ENCODE data around the gene COPS7B.

The COPS7B gene

GRCh38 chr2:231761735-231762134 lies 24.5 kb upstream of the COPS7B start:
- Histone ChIP-seq H3K79me1 (ENCODE audit: low read length) (no peaks in the 10 kb centered on the region), H3K9me3 (ENCODE audit: insufficient read depth, low read depth, low read length) (no peaks in the 10 kb centered on the region), H3K27me3 (ENCODE audit: insufficient read depth, low read length) (no peaks in the 10 kb centered on the region), H2AK5ac (ENCODE audit: low read length) (no peak overlapping the region), H3K4me2 (ENCODE audit: low read length) (no peak overlapping the region), H3K4me1 (ENCODE audit: control insufficient read depth in 1 of 2, insufficient read depth in 2 of 2, low read length in 2 of 2) (peaks cover 0 to 2% of the 10 kb centered on the region in 2 experiments), H4K12ac (ENCODE audit: low read depth, low read length) (no peak overlapping the region), H3K9ac (ENCODE audit: low read length) (no peak overlapping the region), H4K91ac (ENCODE audit: low read depth, low read length) (no peak overlapping the region), H3K14ac (ENCODE audit: low read length) (no peak overlapping the region), H3K79me2 (ENCODE audit: control insufficient read depth, insufficient read depth, low read length, poor library complexity) (no peaks in the 10 kb centered on the region), H3K23ac (ENCODE audit: low read length) (no peak overlapping the region), H4K8ac (ENCODE audit: low read depth, low read length) (no peak overlapping the region), H2AFZ (ENCODE audit: insufficient read depth, low read length, poor library complexity) (no peak overlapping the region), H3K4ac (ENCODE audit: low read depth, low read length) (no peak overlapping the region), H3K18ac (ENCODE audit: low read length) (no peak overlapping the region), H3K36me3 (ENCODE audit: control insufficient read depth in 1 of 2, insufficient read depth in 2 of 2, low read length in 2 of 2) (no peaks in the 10 kb centered on the region), H2BK120ac (ENCODE audit: insufficient read depth, low read length, poor library complexity) (no peak overlapping the region), H3K4me3 (ENCODE audit: low read depth, low read length) (no peak overlapping the region), H3K27ac (ENCODE audit: low read depth, low read length) (no peak overlapping the region), H2BK12ac (ENCODE audit: low read length) (no peak overlapping the region), H2BK5ac (ENCODE audit: low read depth, low read length, poor library complexity) (no peak overlapping the region)
- DNase-seq = no peak
- no CpG with 5 or more reads among the region's 2 CpGs for WGBS (ENCODE audit: extremely low coverage, insufficient coverage, insufficient read length)

- Histone ChIP-seq H3K79me1 (ENCODE audit: low read length) (no peaks in the 10 kb centered on the region), H3K27ac (ENCODE audit: low read depth, low read length) (no peak overlapping the region), H3K4me1 (ENCODE audit: control insufficient read depth in 1 of 2, insufficient read depth in 2 of 2, low read length in 2 of 2) (peaks cover 0 to 2% of the 10 kb centered on the region in 2 experiments), H3K27me3 (ENCODE audit: insufficient read depth, low read length) (no peaks in the 10 kb centered on the region), H3K14ac (ENCODE audit: low read length) (no peak overlapping the region), H4K8ac (ENCODE audit: low read depth, low read length) (no peak overlapping the region), H3K9me3 (ENCODE audit: insufficient read depth, low read depth, low read length) (no peaks in the 10 kb centered on the region), H4K91ac (ENCODE audit: low read depth, low read length) (no peak overlapping the region), H2BK5ac (ENCODE audit: low read depth, low read length, poor library complexity) (no peak overlapping the region), H3K9ac (ENCODE audit: low read length) (no peak overlapping the region), H2AK5ac (ENCODE audit: low read length) (no peak overlapping the region), H3K36me3 (ENCODE audit: control insufficient read depth in 1 of 2, insufficient read depth in 2 of 2, low read length in 2 of 2) (no peaks in the 10 kb centered on the region), H2AFZ (ENCODE audit: insufficient read depth, low read length, poor library complexity) (no peak overlapping the region), H3K18ac (ENCODE audit: low read length) (no peak overlapping the region), H3K23ac (ENCODE audit: low read length) (no peak overlapping the region), H2BK12ac (ENCODE audit: low read length) (no peak overlapping the region), H4K12ac (ENCODE audit: low read depth, low read length) (no peak overlapping the region), H3K79me2 (ENCODE audit: control insufficient read depth, insufficient read depth, low read length, poor library complexity) (no peaks in the 10 kb centered on the region), H3K4ac (ENCODE audit: low read depth, low read length) (no peak overlapping the region), H3K4me2 (ENCODE audit: low read length) (no peak overlapping the region), H3K4me3 (ENCODE audit: low read depth, low read length) (no peak overlapping the region), H2BK120ac (ENCODE audit: insufficient read depth, low read length, poor library complexity) (no peak overlapping the region)
- DNase-seq = no peak
Observed at GRCh38 chr2:231764124-231764523, 22.1 kb upstream of the COPS7B start.

GRCh38 chr2:231764760-231765159 lies 21.5 kb upstream of the COPS7B start:
- Histone ChIP-seq H3K27ac (ENCODE audit: low read depth, low read length) (no peak overlapping the region), H3K4ac (ENCODE audit: low read depth, low read length) (no peak overlapping the region), H4K12ac (ENCODE audit: low read depth, low read length) (no peak overlapping the region), H2AK5ac (ENCODE audit: low read length) (no peak overlapping the region), H3K9ac (ENCODE audit: low read length) (no peak overlapping the region), H3K23ac (ENCODE audit: low read length) (no peak overlapping the region), H4K91ac (ENCODE audit: low read depth, low read length) (no peak overlapping the region), H2BK5ac (ENCODE audit: low read depth, low read length, poor library complexity) (no peak overlapping the region), H4K8ac (ENCODE audit: low read depth, low read length) (no peak overlapping the region), H3K4me1 (ENCODE audit: control insufficient read depth in 1 of 2, insufficient read depth in 2 of 2, low read length in 2 of 2) (peaks cover 0 to 2% of the 10 kb centered on the region in 2 experiments), H2BK12ac (ENCODE audit: low read length) (no peak overlapping the region), H3K36me3 (ENCODE audit: control insufficient read depth in 1 of 2, insufficient read depth in 2 of 2, low read length in 2 of 2) (no peaks in the 10 kb centered on the region), H2AFZ (ENCODE audit: insufficient read depth, low read length, poor library complexity) (no peak overlapping the region), H3K14ac (ENCODE audit: low read length) (no peak overlapping the region), H3K4me3 (ENCODE audit: low read depth, low read length) (no peak overlapping the region), H3K27me3 (ENCODE audit: insufficient read depth, low read length) (no peaks in the 10 kb centered on the region), H3K18ac (ENCODE audit: low read length) (no peak overlapping the region), H2BK120ac (ENCODE audit: insufficient read depth, low read length, poor library complexity) (no peak overlapping the region), H3K79me1 (ENCODE audit: low read length) (no peaks in the 10 kb centered on the region), H3K9me3 (ENCODE audit: insufficient read depth, low read depth, low read length) (no peaks in the 10 kb centered on the region), H3K4me2 (ENCODE audit: low read length) (no peak overlapping the region), H3K79me2 (ENCODE audit: control insufficient read depth, insufficient read depth, low read length, poor library complexity) (no peaks in the 10 kb centered on the region)
- DNase-seq = no peak
- no CpG with 5 or more reads among the region's 4 CpGs for WGBS (ENCODE audit: extremely low coverage, insufficient coverage, insufficient read length)

GRCh38 chr2:231765496-231765929 lies 20.7 kb upstream of the COPS7B start:
- H2BK12ac ChIP-seq (ENCODE audit: low read length) = no peak overlapping the region
- H3K4me2 ChIP-seq (ENCODE audit: low read length) = no peak overlapping the region
- H2BK5ac ChIP-seq (ENCODE audit: low read depth, low read length, poor library complexity) = no peak overlapping the region
- H3K27ac ChIP-seq (ENCODE audit: low read depth, low read length) = no peak overlapping the region
- H3K36me3 ChIP-seq (ENCODE audit: control insufficient read depth in 1 of 2, insufficient read depth in 2 of 2, low read length in 2 of 2) = no peaks in the 10 kb centered on the region
- H3K18ac ChIP-seq (ENCODE audit: low read length) = no peak overlapping the region
- H3K4me3 ChIP-seq (ENCODE audit: low read depth, low read length) = no peak overlapping the region
- no peak overlapping the region for H2AFZ ChIP-seq (ENCODE audit: insufficient read depth, low read length, poor library complexity)
- no peak overlapping the region for H4K8ac ChIP-seq (ENCODE audit: low read depth, low read length)
- H4K91ac ChIP-seq (ENCODE audit: low read depth, low read length) = no peak overlapping the region
- no peak overlapping the region for H3K9ac ChIP-seq (ENCODE audit: low read length)
- H3K27me3 ChIP-seq (ENCODE audit: insufficient read depth, low read length) = no peaks in the 10 kb centered on the region
- no peak overlapping the region for H4K12ac ChIP-seq (ENCODE audit: low read depth, low read length)
- H3K79me1 ChIP-seq (ENCODE audit: low read length) = no peaks in the 10 kb centered on the region
- no peak for DNase-seq
- H2AK5ac ChIP-seq (ENCODE audit: low read length) = no peak overlapping the region
- no peaks in the 10 kb centered on the region for H3K79me2 ChIP-seq (ENCODE audit: control insufficient read depth, insufficient read depth, low read length, poor library complexity)
- no peak overlapping the region for H3K23ac ChIP-seq (ENCODE audit: low read length)
- no peak overlapping the region for H3K14ac ChIP-seq (ENCODE audit: low read length)
- H3K4ac ChIP-seq (ENCODE audit: low read depth, low read length) = no peak overlapping the region
- H2BK120ac ChIP-seq (ENCODE audit: insufficient read depth, low read length, poor library complexity) = no peak overlapping the region
- peaks cover 0 to 2% of the 10 kb centered on the region in 2 experiments for H3K4me1 ChIP-seq (ENCODE audit: control insufficient read depth in 1 of 2, insufficient read depth in 2 of 2, low read length in 2 of 2)
- H3K9me3 ChIP-seq (ENCODE audit: insufficient read depth, low read depth, low read length) = no peaks in the 10 kb centered on the region

All from trophoblast cell (in vitro differentiated cells and primary cell).